ENCODE measurements around the gene CHST9.

CHST9 gene

DNA sequence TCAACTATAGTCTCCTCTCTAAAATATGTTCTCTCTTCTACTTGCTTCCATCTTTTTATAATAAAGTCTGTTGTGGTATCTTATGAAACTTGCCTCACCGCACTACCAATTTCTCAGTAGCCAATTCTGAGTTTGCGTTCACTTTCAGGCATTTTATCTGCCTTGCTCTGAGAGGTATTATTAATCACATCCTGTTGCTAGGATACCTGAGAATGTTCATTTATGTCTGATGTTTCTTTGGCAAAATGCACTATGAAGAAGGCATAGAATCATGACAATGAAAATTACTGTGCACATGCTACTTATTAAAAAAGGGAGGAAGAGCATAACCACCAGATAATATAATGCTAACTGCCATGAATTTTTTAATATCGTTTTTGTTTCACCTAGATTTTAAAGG lies 130.2 kb downstream of the CHST9 start:
- ChIA-PET CTCF (no interaction called here), POLR2A (ENCODE audit: low non-redundant PET) (no interaction called here)
- DNase-seq (ENCODE audit: low spot score): no peak
- TF ChIP-seq, protein P1, sequence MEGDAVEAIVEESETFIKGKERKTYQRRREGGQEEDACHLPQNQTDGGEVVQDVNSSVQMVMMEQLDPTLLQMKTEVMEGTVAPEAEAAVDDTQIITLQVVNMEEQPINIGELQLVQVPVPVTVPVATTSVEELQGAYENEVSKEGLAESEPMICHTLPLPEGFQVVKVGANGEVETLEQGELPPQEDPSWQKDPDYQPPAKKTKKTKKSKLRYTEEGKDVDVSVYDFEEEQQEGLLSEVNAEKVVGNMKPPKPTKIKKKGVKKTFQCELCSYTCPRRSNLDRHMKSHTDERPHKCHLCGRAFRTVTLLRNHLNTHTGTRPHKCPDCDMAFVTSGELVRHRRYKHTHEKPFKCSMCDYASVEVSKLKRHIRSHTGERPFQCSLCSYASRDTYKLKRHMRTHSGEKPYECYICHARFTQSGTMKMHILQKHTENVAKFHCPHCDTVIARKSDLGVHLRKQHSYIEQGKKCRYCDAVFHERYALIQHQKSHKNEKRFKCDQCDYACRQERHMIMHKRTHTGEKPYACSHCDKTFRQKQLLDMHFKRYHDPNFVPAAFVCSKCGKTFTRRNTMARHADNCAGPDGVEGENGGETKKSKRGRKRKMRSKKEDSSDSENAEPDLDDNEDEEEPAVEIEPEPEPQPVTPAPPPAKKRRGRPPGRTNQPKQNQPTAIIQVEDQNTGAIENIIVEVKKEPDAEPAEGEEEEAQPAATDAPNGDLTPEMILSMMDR (conservative IDR thresholded peaks at IDR 0.05; ENCODE audit: low read depth): no peak
- no peak overlapping the region for H3K27ac ChIP-seq

DNA sequence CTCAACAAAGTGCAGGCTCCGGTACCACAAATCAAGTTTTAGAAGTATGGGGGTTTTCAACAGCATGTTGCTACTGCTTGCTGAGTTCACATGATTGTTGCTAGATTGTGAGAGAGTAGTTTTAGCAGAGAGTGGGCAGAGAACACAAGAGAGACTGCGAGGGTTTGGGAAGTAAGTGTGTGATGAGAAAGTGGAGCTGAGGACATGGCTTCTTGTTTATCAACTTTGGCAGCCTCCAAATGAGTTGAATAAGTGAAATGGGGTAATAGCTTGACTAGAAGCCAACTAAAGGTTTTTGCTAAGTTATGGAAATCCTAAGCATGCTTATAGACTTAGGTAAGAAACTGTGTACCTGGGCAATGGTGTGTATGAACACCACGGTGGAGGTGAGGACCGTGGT lies 135.1 kb downstream of the CHST9 start:
- CTCF ChIA-PET: interaction anchor here (0.6 kb wide), 1 partner anchor 249 kb away, joined by 3 read pairs; no protein-coding TSS in a partner anchor
- DNase-seq (ENCODE audit: low spot score): no peak
- POLR2A ChIA-PET (ENCODE audit: low non-redundant PET): no interaction called here
- no peak overlapping the region for H3K27ac ChIP-seq
- TF ChIP-seq, protein P1 (conservative IDR thresholded peaks at IDR 0.05; ENCODE audit: low read depth): no peak

DNA sequence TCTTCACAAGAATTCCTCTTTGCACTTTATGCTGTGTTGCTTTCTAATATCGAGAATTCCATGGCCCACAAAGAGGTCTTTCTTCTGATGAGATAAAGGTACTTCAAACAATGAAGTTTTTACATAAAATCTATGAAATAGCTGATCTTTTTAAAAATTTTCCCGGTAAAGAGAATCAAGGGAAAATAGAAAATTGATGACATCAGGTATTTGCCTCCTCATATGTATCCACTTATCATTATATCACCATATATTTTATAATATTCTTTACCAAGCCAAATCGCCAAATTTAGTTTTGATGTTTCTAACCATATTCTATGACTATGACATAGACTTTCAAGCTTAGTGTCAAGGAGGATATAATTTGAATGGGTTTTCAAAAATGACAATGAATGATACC lies 139.8 kb downstream of the CHST9 start:
- ChIA-PET POLR2A (ENCODE audit: low non-redundant PET) (interaction anchor here (0.6 kb wide), 1 partner anchor 424 kb away, joined by 4 read pairs; no protein-coding TSS in a partner anchor), CTCF (no interaction called here)
- H3K27ac ChIP-seq: no peak overlapping the region
- no peak for DNase-seq (ENCODE audit: low spot score)
- TF ChIP-seq, protein P1 (conservative IDR thresholded peaks at IDR 0.05; ENCODE audit: low read depth): no peak

DNA sequence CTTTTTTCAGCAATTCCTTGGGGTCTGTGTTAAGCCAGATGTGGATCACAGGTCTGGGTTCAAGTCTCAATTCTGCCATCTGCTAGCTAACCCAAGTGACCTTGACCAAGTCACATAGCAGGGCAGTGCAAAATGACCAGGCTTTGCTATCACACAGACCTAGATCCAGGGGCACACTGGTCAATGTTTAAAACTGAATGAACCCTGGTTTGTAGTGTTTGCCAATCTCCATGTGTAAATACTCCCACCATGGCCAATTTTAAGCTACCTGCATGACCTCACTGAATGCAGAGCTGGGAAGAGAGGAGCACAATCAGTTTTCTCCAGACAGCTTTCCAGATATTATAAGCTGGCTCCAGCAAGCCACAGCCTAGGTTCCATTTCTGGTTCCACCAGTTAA lies 142.9 kb downstream of the CHST9 start:
- DNase-seq (ENCODE audit: low spot score): no peak
- CTCF ChIA-PET: no interaction called here
- no peak overlapping the region for H3K27ac ChIP-seq
- TF ChIP-seq, protein P1 (conservative IDR thresholded peaks at IDR 0.05; ENCODE audit: low read depth): no peak
- POLR2A ChIA-PET (ENCODE audit: low non-redundant PET): no interaction called here

DNA sequence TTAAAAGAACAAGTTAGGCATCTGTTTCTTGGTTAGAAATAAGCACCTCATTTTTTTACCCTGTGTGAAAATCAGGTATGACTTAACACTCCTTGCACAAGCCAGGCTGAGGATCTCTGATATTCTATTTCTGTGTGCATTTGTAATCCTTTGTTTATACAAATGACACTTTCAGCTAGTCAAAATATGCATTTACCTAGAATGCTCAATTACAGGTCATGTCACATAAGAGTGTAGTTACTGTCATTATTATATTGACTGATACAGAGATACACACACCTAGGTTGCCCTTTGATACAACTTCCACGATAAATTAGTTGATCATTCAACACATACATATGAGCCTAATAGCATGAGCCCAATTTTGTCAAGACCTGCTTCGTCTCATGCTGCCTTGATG lies 144.3 kb downstream of the CHST9 start:
- POLR2A ChIA-PET (ENCODE audit: low non-redundant PET): no interaction called here
- TF ChIP-seq, protein P1 (conservative IDR thresholded peaks at IDR 0.05; ENCODE audit: low read depth): no peak
- H3K27ac ChIP-seq: no peak overlapping the region
- DNase-seq (ENCODE audit: low spot score): no peak
- CTCF ChIA-PET: no interaction called here

DNA sequence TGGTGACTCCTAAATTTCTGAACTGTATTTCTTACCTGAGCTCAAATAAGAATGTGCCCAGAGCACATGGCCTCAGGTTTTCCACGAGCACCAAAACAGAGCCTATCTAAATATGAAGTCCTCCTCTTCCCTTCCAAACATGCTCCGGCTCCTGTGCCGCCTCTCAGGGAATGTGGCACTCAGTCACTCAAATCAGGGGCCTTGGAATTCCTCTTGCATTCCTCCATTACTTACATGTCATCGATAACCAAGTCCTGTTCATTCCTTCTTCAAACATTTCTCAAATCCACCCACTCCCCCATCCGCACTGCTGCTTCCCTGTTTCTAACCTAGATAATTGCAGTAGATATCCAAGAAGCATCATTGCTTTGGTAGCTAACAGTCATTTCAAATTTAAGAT lies 151.4 kb downstream of the CHST9 start:
- H3K27ac ChIP-seq: no peak overlapping the region
- ChIA-PET POLR2A (ENCODE audit: low non-redundant PET) (no interaction called here), CTCF (interaction anchor here (0.6 kb wide), 1 partner anchor 1499 kb away, joined by 4 read pairs; no protein-coding TSS in a partner anchor)
- no peak for DNase-seq (ENCODE audit: low spot score)
- TF ChIP-seq, protein P1 (conservative IDR thresholded peaks at IDR 0.05; ENCODE audit: low read depth): no peak

DNA sequence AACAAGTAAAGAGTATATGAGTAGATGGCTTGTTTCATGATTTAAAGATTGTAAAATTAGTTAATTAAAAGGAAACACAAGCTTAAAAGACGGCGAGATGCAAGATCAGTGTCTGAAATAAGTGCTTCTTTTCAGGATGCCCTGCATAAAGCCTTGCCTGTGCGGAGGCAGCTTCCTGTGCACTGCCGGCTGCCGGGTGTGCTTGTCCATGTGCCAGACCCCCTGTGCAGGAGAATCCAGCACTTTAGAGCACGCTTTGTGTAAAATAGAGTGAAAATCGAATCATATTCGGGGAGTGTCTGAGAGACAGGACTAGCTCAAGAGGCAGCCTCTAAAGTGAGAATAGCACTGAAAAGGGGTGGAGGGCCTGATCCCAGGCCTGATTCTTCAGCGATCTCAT lies 154.7 kb downstream of the CHST9 start:
- DNase-seq (ENCODE audit: low spot score): no peak
- TF ChIP-seq, protein P1 (conservative IDR thresholded peaks at IDR 0.05; ENCODE audit: low read depth): no peak
- ChIA-PET CTCF (interaction anchor here (0.9 to 1.0 kb wide), 2 partner anchors 12 to 18 kb away, joined by 3 read pairs; no protein-coding TSS in a partner anchor), POLR2A (ENCODE audit: low non-redundant PET) (no interaction called here)
- H3K27ac ChIP-seq: no peak overlapping the region

Measured in RWPE1 (cell line).